OCI-LY7 (cell line): Measurements from ENCODE around the gene ZNHIT1.

Experiments
- EZH2phosphoT487 ChIP-seq: fragments of 200-600 bp; sonication (generic); IDR thresholded peaks from 2 replicates; pipeline ENCODE4 v1.6.1; 2018; ENCODE audit warnings: low read depth, borderline replicate concordance, mild to moderate bottlenecking, mixed run types, antibody characterized with exemption, low read length, moderate library complexity, mixed read lengths
- TF ChIP-seq, protein P1 (sequence below): fragments of 200-600 bp; sonication (generic); conservative IDR thresholded peaks from 2 replicates; pipeline ENCODE4 v1.5.1; 2014; ENCODE audit warnings: mild to moderate bottlenecking, antibody characterized with exemption, low read length, moderate library complexity, mixed read lengths

DNA sequence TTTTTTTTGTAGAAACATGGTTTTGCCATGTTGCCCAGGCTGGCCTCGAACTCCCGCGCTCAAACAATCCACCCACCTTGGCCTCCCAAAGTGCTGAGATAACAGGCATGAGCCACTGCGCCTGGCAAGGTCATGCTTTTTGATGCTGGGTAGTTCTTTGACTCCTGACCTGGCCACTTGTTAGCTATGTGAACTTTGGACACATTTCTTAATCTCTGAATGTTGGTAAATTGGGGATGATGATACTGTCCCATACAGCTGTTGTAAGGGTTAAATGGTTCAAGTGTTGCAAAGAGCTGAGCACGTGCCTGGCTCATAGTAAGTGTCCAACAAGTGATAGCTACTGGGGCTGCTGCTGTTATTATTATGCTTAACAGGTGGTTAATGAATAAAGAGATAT is 2.3 kb downstream of the ZNHIT1 start:
- no peak for TF ChIP-seq EZH2phosphoT487
- TF ChIP-seq, protein P1, sequence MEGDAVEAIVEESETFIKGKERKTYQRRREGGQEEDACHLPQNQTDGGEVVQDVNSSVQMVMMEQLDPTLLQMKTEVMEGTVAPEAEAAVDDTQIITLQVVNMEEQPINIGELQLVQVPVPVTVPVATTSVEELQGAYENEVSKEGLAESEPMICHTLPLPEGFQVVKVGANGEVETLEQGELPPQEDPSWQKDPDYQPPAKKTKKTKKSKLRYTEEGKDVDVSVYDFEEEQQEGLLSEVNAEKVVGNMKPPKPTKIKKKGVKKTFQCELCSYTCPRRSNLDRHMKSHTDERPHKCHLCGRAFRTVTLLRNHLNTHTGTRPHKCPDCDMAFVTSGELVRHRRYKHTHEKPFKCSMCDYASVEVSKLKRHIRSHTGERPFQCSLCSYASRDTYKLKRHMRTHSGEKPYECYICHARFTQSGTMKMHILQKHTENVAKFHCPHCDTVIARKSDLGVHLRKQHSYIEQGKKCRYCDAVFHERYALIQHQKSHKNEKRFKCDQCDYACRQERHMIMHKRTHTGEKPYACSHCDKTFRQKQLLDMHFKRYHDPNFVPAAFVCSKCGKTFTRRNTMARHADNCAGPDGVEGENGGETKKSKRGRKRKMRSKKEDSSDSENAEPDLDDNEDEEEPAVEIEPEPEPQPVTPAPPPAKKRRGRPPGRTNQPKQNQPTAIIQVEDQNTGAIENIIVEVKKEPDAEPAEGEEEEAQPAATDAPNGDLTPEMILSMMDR, result no peak
